Liver (tissue), 9 donors: ENCODE data around the gene ZNF579. TPM values are rescaled to one million over a fixed set of nuclear protein-coding genes. Genes with fewer than 3 reads are reported as not detected.

Experiments used
- DNase-seq: peaks from one replicate; pipeline ENCODE4 v3.0.0-alpha.2; 2017; ENCODE audit warnings: low spot score
- H3K27ac ChIP-seq, 2 donors: one replicate each; pipeline ENCODE4 v1.7.0; 2013; ENCODE audit warnings: inconsistent platforms in 2 of 2, low read length in 2 of 2, control low read depth in 1 of 2, low read depth in 1 of 2, mild to moderate bottlenecking in 1 of 2
- H3K27me3 ChIP-seq, 4 donors: one replicate each; pipeline versions ENCODE4 v1.6.1 to v1.7.0; 2013; ENCODE audit warnings: low read length in 3 of 4, inconsistent platforms in 1 of 4, mild to moderate bottlenecking in 1 of 4, moderate library complexity in 1 of 4; ENCODE audit not compliant: control insufficient read depth in 4 of 4, insufficient read depth in 4 of 4
- H3K36me3 ChIP-seq, 4 donors: one replicate each; pipeline versions ENCODE4 v1.6.1 to v1.7.0; 2013; ENCODE audit warnings: low read length in 3 of 4, mild to moderate bottlenecking in 3 of 4, low read depth in 1 of 4, moderate library complexity in 1 of 4; ENCODE audit not compliant: control insufficient read depth in 4 of 4, insufficient read depth in 3 of 4
- H3K4me1 ChIP-seq, 4 donors: one replicate each; pipeline versions ENCODE4 v1.6.1 to v1.7.0; 2013; ENCODE audit warnings: low read length in 3 of 4, mild to moderate bottlenecking in 3 of 4, moderate library complexity in 1 of 4; ENCODE audit not compliant: control insufficient read depth in 4 of 4, insufficient read depth in 4 of 4
- H3K4me3 ChIP-seq, 3 donors: one replicate each; pipeline versions ENCODE4 v1.6.1 to v1.7.0; 2013; ENCODE audit warnings: low read length in 3 of 3, control low read depth in 1 of 3, low read depth in 1 of 3, mild to moderate bottlenecking in 1 of 3
- H3K9ac ChIP-seq, 2 donors: one replicate each; pipeline ENCODE4 v1.7.0; 2013; ENCODE audit warnings: low read length in 2 of 2, mild to moderate bottlenecking in 2 of 2, moderate library complexity in 2 of 2, control low read depth in 1 of 2, low read depth in 1 of 2
- H3K9me3 ChIP-seq, 4 donors: one replicate each; pipeline versions ENCODE4 v1.6.1 to v1.7.0; 2013; ENCODE audit warnings: low read length in 3 of 4; ENCODE audit not compliant: control insufficient read depth in 4 of 4
- FOXA2 ChIP-seq: IDR thresholded peaks from 2 replicates; pipeline ENCODE4 v1.6.1; 2016; ENCODE audit warnings: antibody characterized with exemption
- GABPA ChIP-seq, 2 donors: IDR thresholded peaks in 1 of 2; conservative IDR thresholded peaks in 1 of 2; 2 replicates each; pipeline ENCODE4 v1.6.1; 2016; ENCODE audit warnings: antibody characterized with exemption in 2 of 2, mild to moderate bottlenecking in 1 of 2, moderate library complexity in 1 of 2
- HNF4A ChIP-seq, 2 donors: conservative IDR thresholded peaks; 2 replicates each; pipeline ENCODE4 v1.6.1; 2016; ENCODE audit warnings: antibody characterized with exemption in 2 of 2, mild to moderate bottlenecking in 2 of 2
- HNF4G ChIP-seq: IDR thresholded peaks from 2 replicates; pipeline ENCODE4 v1.6.1; 2016; ENCODE audit warnings: antibody characterized with exemption
- JUND ChIP-seq, 2 donors: IDR thresholded peaks; 2 replicates each; pipeline ENCODE4 v1.6.1; 2016; ENCODE audit warnings: antibody characterized with exemption in 2 of 2
- RAD21 ChIP-seq, 2 donors: IDR thresholded peaks; 2 replicates each; pipeline ENCODE4 v1.6.1; 2016; ENCODE audit warnings: antibody characterized with exemption in 2 of 2, mild to moderate bottlenecking in 2 of 2
- REST ChIP-seq: IDR thresholded peaks from 2 replicates; pipeline ENCODE4 v1.6.1; 2016; ENCODE audit warnings: antibody characterized with exemption, mild to moderate bottlenecking
- RXRA ChIP-seq, 2 donors: IDR thresholded peaks; 2 replicates each; pipeline ENCODE4 v1.6.1; 2017 to 2018; ENCODE audit warnings: antibody characterized with exemption in 2 of 2, mild to moderate bottlenecking in 1 of 2
- TAF1 ChIP-seq: conservative IDR thresholded peaks from 2 replicates; pipeline ENCODE4 v1.6.1; 2016; ENCODE audit warnings: antibody characterized with exemption, mild to moderate bottlenecking
- YY1 ChIP-seq: IDR thresholded peaks from 2 replicates; pipeline ENCODE4 v1.6.1; 2016; ENCODE audit warnings: antibody characterized with exemption, mild to moderate bottlenecking
- WGBS: extraction: QIAGEN DNeasy Blood & Tissue Kit; methylation state at CpG from one replicate; pipeline ENCODE4 v1.1.7; 2013; 5-methylcytosine and 5-hydroxymethylcytosine counted together
- polyA plus RNA-seq, 2 donors: library from polyadenylated mRNA; stranded (reverse) in 1 of 2; unstranded in 1 of 2; fragments of 200-250 nt in 1 of 2; fragments of >200 nt in 1 of 2; fragmentation: Nextera tagmentation in 1 of 2; extraction: Ambion mirVana in 1 of 2; gene quantifications; one replicate each; pipeline versions ENCODE4 v1.2.1 to v1.2.3, GENCODE V29; 2013 to 2015
- total RNA-seq, 2 donors: library from RNA; depleted of rRNA; stranded (reverse); fragments of >200 nt; gene quantifications; one replicate each; pipeline ENCODE4 v1.2.3, GENCODE V29; 2014
- TF ChIP-seq, protein P1 (sequence below): IDR thresholded peaks from 2 replicates; pipeline ENCODE4 v1.6.1; 2016; ENCODE audit warnings: antibody characterized with exemption
- donor health status: healthy.
- donor health status: healthy.
- donor health status: healthy.
- donor health status: healthy.
- donor health status: healthy.

The ZNF579 gene
- total and polyA plus RNA-seq, 4 donors, result 0.92 to 3.3 (median 1.2) TPM

DNA sequence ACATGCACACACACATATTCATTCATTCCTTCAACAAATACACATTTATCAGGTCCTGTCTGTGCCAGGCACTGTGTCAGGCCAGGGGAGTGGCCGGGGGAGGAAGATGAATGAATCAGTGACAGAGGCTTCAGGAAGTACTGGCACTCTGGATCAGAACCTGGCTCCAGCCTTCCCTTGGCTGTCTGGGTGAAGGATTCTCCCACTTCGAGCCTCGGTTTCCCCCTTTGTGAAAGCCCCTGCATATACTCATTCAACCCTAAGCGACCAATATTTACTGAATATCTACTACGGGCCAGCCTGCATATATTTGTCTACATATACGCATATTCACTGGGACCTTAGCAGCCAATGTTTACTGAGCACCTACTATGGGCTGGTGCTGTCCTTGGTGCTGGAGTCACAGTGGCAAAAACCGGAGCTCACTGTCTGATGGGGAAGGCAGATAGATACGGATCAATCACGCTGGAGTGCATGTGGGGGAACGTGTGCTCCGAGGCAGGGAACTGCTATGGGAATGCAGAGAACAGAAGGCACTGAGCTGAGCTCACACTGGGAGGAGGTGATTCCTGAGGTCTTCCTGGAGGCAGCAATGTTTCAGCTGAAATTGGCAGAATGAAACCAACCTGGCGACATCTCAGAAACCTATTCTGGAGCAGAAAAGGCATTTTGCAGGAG, 636 bp upstream of the ZNF579 start:
- H3K9me3 ChIP-seq, result no peaks in the 10 kb centered on the region
- H3K27me3 ChIP-seq, result no peaks in the 10 kb centered on the region
- DNase-seq, result no peak
- H3K4me3 ChIP-seq, result peak overlapping the region; percentile 71 to 95 (median 82)
- peak overlapping the region; percentile 68 to 75 for H3K27ac ChIP-seq
- peaks cover 7 to 37% (median 29%) of the 10 kb centered on the region in 4 donors for H3K4me1 ChIP-seq
- peak overlapping the region in 1 of 2 donors; percentile 24 for H3K9ac ChIP-seq
- H3K36me3 ChIP-seq, result peaks cover 0 to 7% (median 2%) of the 10 kb centered on the region in 4 donors
- TF ChIP-seq TAF1, result no peak
- TF ChIP-seq HNF4G, result no peak
- peak; percentile 99 for TF ChIP-seq REST
- TF ChIP-seq JUND (IDR thresholded peaks at IDR 0.05), result no peak
- TF ChIP-seq GABPA (IDR thresholded peaks at IDR 0.05 in 1 of 2, conservative IDR thresholded peaks at IDR 0.05 in 1 of 2), result peak in 1 of 2 donors; percentile 10
- no peak for TF ChIP-seq YY1
- no peak for TF ChIP-seq RAD21 (IDR thresholded peaks at IDR 0.05)
- TF ChIP-seq, protein P1, sequence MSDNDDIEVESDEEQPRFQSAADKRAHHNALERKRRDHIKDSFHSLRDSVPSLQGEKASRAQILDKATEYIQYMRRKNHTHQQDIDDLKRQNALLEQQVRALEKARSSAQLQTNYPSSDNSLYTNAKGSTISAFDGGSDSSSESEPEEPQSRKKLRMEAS, result no peak
- no peak for TF ChIP-seq RXRA (IDR thresholded peaks at IDR 0.05)
- no peak for TF ChIP-seq FOXA2
- WGBS, result 25% methylated on average over 12 of the region's 12 CpGs

- no peak for DNase-seq
- Histone ChIP-seq H3K27ac (peak overlapping the region; percentile 68 to 75), H3K4me3 (peak overlapping the region; percentile 71 to 95 (median 82)), H3K9me3 (no peaks in the 10 kb centered on the region), H3K36me3 (peaks cover 0 to 7% (median 2%) of the 10 kb centered on the region in 4 donors), H3K27me3 (no peaks in the 10 kb centered on the region), H3K4me1 (peaks cover 6 to 27% (median 25%) of the 10 kb centered on the region in 4 donors), H3K9ac (peak overlapping the region; percentile 62 to 74)
- 15% methylated on average over 20 of the region's 20 CpGs for WGBS
- TF ChIP-seq JUND (IDR thresholded peaks at IDR 0.05) (no peak), HNF4A (conservative IDR thresholded peaks at IDR 0.05) (peak in 1 of 2 donors; percentile 10)
Observed at GRCh38 chr19:55579766-55580621, 654 bp downstream of the ZNF579 start.
